Neural cell (in vitro differentiated cells): Measurements from ENCODE around the gene CAMK2G. TPM values are rescaled to one million over a fixed set of nuclear protein-coding genes. Genes with fewer than 3 reads are reported as not detected.

Experiments used
- H2AFZ ChIP-seq: fragments of 200-600, 300-800 bp; sonication (generic), shearing (Covaris generic); 2 replicates; pipeline ENCODE4 v1.6.0; 2014; ENCODE audit warnings: low read depth, mild to moderate bottlenecking, antibody characterized with exemption, low read length, moderate library complexity
- H3F3A ChIP-seq: fragments of 200-600 bp; shearing (Covaris generic); 2 replicates; pipeline ENCODE4 v1.6.1; 2016; ENCODE audit warnings: mild to moderate bottlenecking, moderate library complexity, mixed read lengths, antibody characterized with exemption, low read length; ENCODE audit not compliant: insufficient read depth, poor library complexity, severe bottlenecking
- H3K27ac ChIP-seq: fragments of 200-600, 300-800 bp; sonication (generic), shearing (Covaris generic); 2 replicates; pipeline ENCODE4 v1.5.1; 2014; ENCODE audit warnings: mild to moderate bottlenecking, low read length, moderate library complexity
- H3K27me3 ChIP-seq: fragments of 300-800, 200-600 bp; sonication (generic), shearing (Covaris generic); 2 replicates; pipeline ENCODE4 v1.6.0; 2014; ENCODE audit warnings: mild to moderate bottlenecking, low read depth, low read length, moderate library complexity; ENCODE audit not compliant: insufficient read depth
- H3K36me3 ChIP-seq: fragments of 300-800, 200-600 bp; sonication (generic), shearing (Covaris generic); 2 replicates; pipeline ENCODE4 v1.5.1; 2014; ENCODE audit warnings: mild to moderate bottlenecking, antibody characterized with exemption, low read length, moderate library complexity; ENCODE audit not compliant: insufficient read depth
- H3K4me2 ChIP-seq: fragments of 300-800, 200-600 bp; sonication (generic), shearing (Covaris generic); 2 replicates; pipeline ENCODE4 v1.6.0; 2014; ENCODE audit warnings: mild to moderate bottlenecking, low read length
- H3K4me3 ChIP-seq: fragments of 300-800, 200-600 bp; sonication (generic), shearing (Covaris generic); 2 replicates; pipeline ENCODE4 v1.5.1; 2014; ENCODE audit warnings: mild to moderate bottlenecking, low read length, moderate library complexity
- H3K79me2 ChIP-seq: fragments of 200-600 bp; shearing (Covaris generic); replicated peaks from 2 replicates; pipeline ENCODE4 v1.6.0; 2014; ENCODE audit warnings: mild to moderate bottlenecking, low read length, moderate library complexity; ENCODE audit not compliant: insufficient read depth
- H3K9ac ChIP-seq: fragments of 300-800, 200-600 bp; sonication (generic), shearing (Covaris generic); 2 replicates; pipeline ENCODE4 v1.6.1; 2016; ENCODE audit warnings: mild to moderate bottlenecking, low read length, mixed read lengths
- H3K9me2 ChIP-seq: fragments of 200-600 bp; shearing (Covaris generic); 2 replicates; pipeline ENCODE4 v1.6.1; 2016; ENCODE audit warnings: mild to moderate bottlenecking, low read length, mixed read lengths; ENCODE audit not compliant: insufficient read depth
- H3K9me3 ChIP-seq: fragments of 200-600, 300-800 bp; sonication (generic), shearing (Covaris generic); 2 replicates; pipeline ENCODE4 v1.6.1; 2016; ENCODE audit warnings: mild to moderate bottlenecking, mixed run types, low read length, moderate library complexity, mixed read lengths
- H4K20me1 ChIP-seq: fragments of 200-600 bp; shearing (Covaris generic); 2 replicates; pipeline ENCODE4 v1.6.1; 2016; ENCODE audit warnings: mild to moderate bottlenecking, mixed run types; ENCODE audit not compliant: insufficient read depth
- POLR2AphosphoS5 ChIP-seq: IDR thresholded peaks from 2 replicates; pipeline ENCODE4 v1.6.1; 2012
- RAD21 ChIP-seq: fragments of 450-650 bp; conservative IDR thresholded peaks from 2 replicates; pipeline ENCODE4 v1.6.1; 2014; ENCODE audit warnings: antibody characterized with exemption, mild to moderate bottlenecking, moderate library complexity
- polyA plus RNA-seq: library from polyadenylated mRNA; depleted of rRNA; stranded (reverse); fragments of >200 nt; gene quantifications from 2 replicates; pipeline ENCODE4 v1.2.3, GENCODE V29; 2014
- small RNA-seq, 3 experiments: library from RNA; depleted of rRNA; stranded (forward); fragments of <200 nt; gene quantifications; one replicate each; pipeline ENCODE3, GENCODE V24; 2012

The CAMK2G gene
- polyA plus RNA-seq, 1 donor from 2014 or later = 55.4 TPM

DNA sequence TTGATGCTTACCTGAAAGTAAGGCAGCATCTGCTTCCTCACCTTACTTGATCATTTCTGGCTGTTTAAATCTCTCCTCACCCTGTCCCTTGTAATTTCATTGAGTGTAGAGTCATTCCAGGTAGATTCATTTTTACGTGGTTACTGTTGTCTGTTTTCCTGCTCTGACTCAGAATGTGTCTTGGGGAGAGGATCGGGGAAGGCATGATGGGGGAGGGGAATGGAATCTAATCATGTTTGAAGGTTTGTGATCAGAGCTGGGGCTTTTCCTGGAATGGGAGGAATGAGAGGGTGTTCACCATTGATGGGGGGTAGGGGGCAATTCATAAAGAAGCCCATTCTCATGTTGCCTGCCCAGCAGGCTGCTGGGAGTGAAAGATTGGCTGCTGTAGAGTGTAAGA, 111.4 kb downstream of the CAMK2G start:
- Histone ChIP-seq H2AFZ (no peak overlapping the region), H3K79me2 (no peaks in the 10 kb centered on the region), H3K9ac (no peak overlapping the region), H3K27me3 (no peaks in the 10 kb centered on the region), H3F3A (no peaks in the 10 kb centered on the region), H3K27ac (no peak overlapping the region), H3K9me2 (no peaks in the 10 kb centered on the region), H3K4me3 (no peak overlapping the region), H3K4me2 (no peak overlapping the region), H4K20me1 (no peaks in the 10 kb centered on the region), H3K36me3 (no peaks in the 10 kb centered on the region), H3K9me3 (no peaks in the 10 kb centered on the region)
- TF ChIP-seq RAD21 (no peak), POLR2AphosphoS5 (no peak)

Small RNA genes lying within 50 kb of the gene (small RNA-seq; reads per million reads assigned to genes)
- 0 reads per million in 3 experiments for gene AC022400.9
- 0 reads per million in 3 experiments for gene ZSWIM8-AS1

Other genes with a start within 250 kb of the CAMK2G start
- gene MYOZ1, start 233.1 kb downstream of the CAMK2G start, polyA plus RNA-seq = 0.61 TPM in 1 of 2 replicates, not detected in the other
- gene SYNPO2L, start 218.5 kb downstream of the CAMK2G start, polyA plus RNA-seq = not detected in 2 replicates
- 6.5 and 8.2 TPM in 2 replicates for gene AGAP5, start 176.4 kb downstream of the CAMK2G start, polyA plus RNA-seq
- gene SEC24C, start 130.2 kb downstream of the CAMK2G start, polyA plus RNA-seq = 43.0 and 44.8 TPM in 2 replicates
- 82.5 and 88.8 TPM in 2 replicates for gene CHCHD1, start 92.5 kb downstream of the CAMK2G start, polyA plus RNA-seq
- gene ZSWIM8, start 88.9 kb downstream of the CAMK2G start, polyA plus RNA-seq = 69.1 and 83.2 TPM in 2 replicates
- gene NDST2, start 63.0 kb downstream of the CAMK2G start, polyA plus RNA-seq = 10.5 and 18.1 TPM in 2 replicates
- gene PLAU, start 36.6 kb upstream of the CAMK2G start, polyA plus RNA-seq = 1.1 and 1.5 TPM in 2 replicates
- 11.2 and 17.8 TPM in 2 replicates for gene VCL, start 123.6 kb upstream of the CAMK2G start, polyA plus RNA-seq